HEK293 (cell line): ENCODE results near the gene USP6NL.

Source experiments
- CTCF ChIA-PET: fragments of 350-600 bp; formaldehyde crosslinking; extraction: SDS; loops from one replicate; lab custom pipeline; 2021; ENCODE audit warnings: antibody characterized with exemption; lab: Yijun Ruan, JAX
- POLR2A ChIA-PET: fragments of 300-600 bp; formaldehyde crosslinking; extraction: SDS; loops from one replicate; lab custom pipeline; 2020; ENCODE audit warnings: antibody characterized with exemption, inconsistent platforms; lab: Yijun Ruan, JAX
- H3K27ac ChIP-seq: fragments of 200-500 bp; sonication (Bioruptor generic); 2 replicates; pipeline ENCODE4 v1.5.1; 2014; ENCODE audit warnings: low read depth, low read length, control low read depth, inconsistent platforms; ENCODE audit errors: extremely low read depth
- H3K36me3 ChIP-seq, 2 experiments: fragments of 200-500 bp in 1 of 2; sonication (Bioruptor generic) in 1 of 2; 1 replicate in 1 of 2; 2 replicates in 1 of 2; pipeline ENCODE4 v1.5.1; 2014 to 2017; ENCODE audit warnings: inconsistent platforms in 2 of 2, low read length in 2 of 2; ENCODE audit not compliant: control insufficient read depth in 2 of 2, insufficient read depth in 1 of 2
- H3K4me1 ChIP-seq: fragments of 200-500 bp; sonication (Bioruptor generic); 2 replicates; pipeline ENCODE4 v1.5.1; 2014; ENCODE audit warnings: mild to moderate bottlenecking, low read length, inconsistent platforms; ENCODE audit not compliant: control insufficient read depth, insufficient read depth
- H3K4me3 ChIP-seq: 2 replicates; pipeline ENCODE4 v1.5.1; 2011; ENCODE audit warnings: low read depth, mild to moderate bottlenecking, control low read depth, low read length, moderate library complexity
- H3K9me3 ChIP-seq: fragments of 200-500 bp; sonication (Bioruptor generic); 2 replicates; pipeline ENCODE4 v1.5.1; 2014; ENCODE audit warnings: low read depth, low read length, inconsistent platforms; ENCODE audit not compliant: control insufficient read depth, insufficient read depth
- GFI1B ChIP-seq: fragments of 450-650 bp; formaldehyde crosslinking; IDR thresholded peaks from 2 replicates; pipeline ENCODE4 v1.5.1; 2016; ENCODE audit warnings: missing biosample characterization, missing genetic modification characterization
- SP2 ChIP-seq: fragments of 450-650 bp; formaldehyde crosslinking; IDR thresholded peaks from 2 replicates; pipeline ENCODE4 v1.5.1; 2016; ENCODE audit warnings: missing biosample characterization, missing genetic modification characterization
- TRIM28 ChIP-seq: IDR thresholded peaks from 2 replicates; pipeline ENCODE4 v1.6.1; 2011; ENCODE audit warnings: low read length, control low read depth, borderline replicate concordance
- ZNF121 ChIP-seq: fragments of 450-650 bp; formaldehyde crosslinking; IDR thresholded peaks from 2 replicates; pipeline ENCODE4 v1.5.1; 2016; ENCODE audit warnings: missing biosample characterization, missing genetic modification characterization
- ZNF133 ChIP-seq: fragments of 450-650 bp; formaldehyde crosslinking; IDR thresholded peaks from 2 replicates; pipeline ENCODE4 v1.5.1; 2016; ENCODE audit warnings: missing biosample characterization, missing genetic modification characterization
- ZNF169 ChIP-seq: fragments of 450-650 bp; formaldehyde crosslinking; IDR thresholded peaks from 2 replicates; pipeline ENCODE4 v1.5.1; 2016; ENCODE audit warnings: missing biosample characterization, missing genetic modification characterization
- ZNF2 ChIP-seq: fragments of 450-650 bp; formaldehyde crosslinking; IDR thresholded peaks from 2 replicates; pipeline ENCODE4 v1.5.1; 2016; ENCODE audit warnings: missing biosample characterization, missing genetic modification characterization
- ZNF223 ChIP-seq: fragments of 450-650 bp; formaldehyde crosslinking; IDR thresholded peaks from 2 replicates; pipeline ENCODE4 v1.5.1; 2016; ENCODE audit warnings: missing biosample characterization, missing genetic modification characterization
- ZNF239 ChIP-seq: fragments of 450-650 bp; formaldehyde crosslinking; IDR thresholded peaks from 2 replicates; pipeline ENCODE4 v1.5.1; 2016; ENCODE audit warnings: missing biosample characterization, missing genetic modification characterization
- ZNF302 ChIP-seq: fragments of 450-650 bp; formaldehyde crosslinking; IDR thresholded peaks from 2 replicates; pipeline ENCODE4 v1.5.1; 2016; ENCODE audit warnings: missing biosample characterization, missing genetic modification characterization, low read depth
- ZNF324 ChIP-seq: fragments of 450-650 bp; formaldehyde crosslinking; IDR thresholded peaks from 2 replicates; pipeline ENCODE4 v1.5.1; 2016; ENCODE audit warnings: missing biosample characterization, missing genetic modification characterization
- ZNF335 ChIP-seq: fragments of 450-650 bp; formaldehyde crosslinking; conservative IDR thresholded peaks from 2 replicates; pipeline ENCODE4 v1.5.1; 2016; ENCODE audit warnings: missing biosample characterization, missing genetic modification characterization
- ZNF366 ChIP-seq: fragments of 450-650 bp; formaldehyde crosslinking; conservative IDR thresholded peaks from 2 replicates; pipeline ENCODE4 v1.5.1; 2016; ENCODE audit warnings: missing biosample characterization, missing genetic modification characterization
- ZNF391 ChIP-seq: fragments of 450-650 bp; formaldehyde crosslinking; IDR thresholded peaks from 2 replicates; pipeline ENCODE4 v1.5.1; 2016; ENCODE audit warnings: low read depth, missing biosample characterization, missing genetic modification characterization, borderline replicate concordance
- ZNF521 ChIP-seq: fragments of 450-650 bp; formaldehyde crosslinking; IDR thresholded peaks from 2 replicates; pipeline ENCODE4 v1.5.1; 2017; ENCODE audit warnings: missing biosample characterization, mild to moderate bottlenecking, missing genetic modification characterization
- ZNF560 ChIP-seq: fragments of 450-650 bp; formaldehyde crosslinking; IDR thresholded peaks from 2 replicates; pipeline ENCODE4 v1.5.1; 2017; ENCODE audit warnings: missing biosample characterization, missing genetic modification characterization, borderline replicate concordance
- ZNF664 ChIP-seq: fragments of 450-650 bp; formaldehyde crosslinking; IDR thresholded peaks from 2 replicates; pipeline ENCODE4 v1.5.1; 2016; ENCODE audit warnings: missing biosample characterization, missing genetic modification characterization
- ZNF837 ChIP-seq: fragments of 450-650 bp; formaldehyde crosslinking; IDR thresholded peaks from 2 replicates; pipeline ENCODE4 v1.5.1; 2016; ENCODE audit warnings: missing biosample characterization, missing genetic modification characterization
- TF ChIP-seq, protein P1 (sequence below): fragments of 450-650 bp; formaldehyde crosslinking; IDR thresholded peaks from 2 replicates; pipeline ENCODE4 v1.5.1; 2017; ENCODE audit warnings: missing biosample characterization, missing genetic modification characterization
- TF ChIP-seq, protein P2 (sequence below): fragments of 450-650 bp; formaldehyde crosslinking; conservative IDR thresholded peaks from 2 replicates; pipeline ENCODE4 v1.5.1; 2016; ENCODE audit warnings: low read depth, missing biosample characterization, missing genetic modification characterization
- TF ChIP-seq, protein P3 (sequence below): fragments of 450-650 bp; formaldehyde crosslinking; IDR thresholded peaks from 2 replicates; pipeline ENCODE4 v1.5.1; 2016; ENCODE audit warnings: missing biosample characterization, missing genetic modification characterization
- TF ChIP-seq, protein P4 (sequence below): fragments of 450-650 bp; formaldehyde crosslinking; IDR thresholded peaks from 2 replicates; pipeline ENCODE4 v1.5.1; 2016; ENCODE audit warnings: missing biosample characterization, missing genetic modification characterization
- TF ChIP-seq, protein P5 (sequence below): fragments of 450-650 bp; formaldehyde crosslinking; IDR thresholded peaks from 2 replicates; pipeline ENCODE4 v1.5.1; 2016; ENCODE audit warnings: missing biosample characterization, missing genetic modification characterization
- TF ChIP-seq, protein P6 (sequence below): fragments of 450-650 bp; formaldehyde crosslinking; IDR thresholded peaks from 2 replicates; pipeline ENCODE4 v1.5.1; 2016; ENCODE audit warnings: missing biosample characterization, missing genetic modification characterization

USP6NL gene

DNA sequence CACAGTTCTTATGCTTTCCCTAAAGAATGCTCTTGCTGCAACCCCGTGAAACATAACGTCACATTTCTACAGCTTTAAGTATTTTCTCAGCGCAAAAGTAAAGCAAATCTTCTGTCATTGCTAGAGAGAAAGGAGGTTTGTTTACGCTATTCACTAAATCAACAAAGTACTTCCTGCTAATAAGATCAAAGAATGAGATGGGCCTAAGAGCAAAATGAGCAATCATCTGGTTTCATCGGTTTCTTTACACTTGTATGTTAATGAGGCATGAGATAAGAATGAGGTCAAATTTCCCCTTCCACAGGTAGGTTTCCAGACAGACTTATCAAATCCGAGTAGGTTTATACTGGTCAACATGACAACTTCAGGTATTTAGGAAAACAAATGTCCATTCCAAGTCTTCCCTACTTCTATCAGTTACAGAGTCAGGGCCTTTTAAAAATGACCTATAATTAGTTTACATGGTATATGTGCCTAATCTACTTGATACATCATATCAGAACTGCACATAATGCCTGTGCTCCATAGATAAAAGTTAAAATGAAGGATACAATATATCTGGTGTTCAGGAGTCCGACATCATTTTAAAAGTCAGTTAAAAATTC is 8.4 kb downstream of the USP6NL start (continued):
- TF ChIP-seq, protein P1, sequence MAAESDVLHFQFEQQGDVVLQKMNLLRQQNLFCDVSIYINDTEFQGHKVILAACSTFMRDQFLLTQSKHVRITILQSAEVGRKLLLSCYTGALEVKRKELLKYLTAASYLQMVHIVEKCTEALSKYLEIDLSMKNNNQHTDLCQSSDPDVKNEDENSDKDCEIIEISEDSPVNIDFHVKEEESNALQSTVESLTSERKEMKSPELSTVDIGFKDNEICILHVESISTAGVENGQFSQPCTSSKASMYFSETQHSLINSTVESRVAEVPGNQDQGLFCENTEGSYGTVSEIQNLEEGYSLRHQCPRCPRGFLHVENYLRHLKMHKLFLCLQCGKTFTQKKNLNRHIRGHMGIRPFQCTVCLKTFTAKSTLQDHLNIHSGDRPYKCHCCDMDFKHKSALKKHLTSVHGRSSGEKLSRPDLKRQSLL (tag by site-specific recombination), result no peak
- TF ChIP-seq GFI1B (tag by site-specific recombination) (peak; percentile 80), ZNF335 (no peak), ZNF664 (tag by site-specific recombination) (peak; percentile 31; the same call in 1 of the 2 replicates), ZNF366 (tag by site-specific recombination) (peak; percentile 96), SP2 (peak; percentile 38), ZNF302 (tag by site-specific recombination) (no peak), ZNF2 (peak; percentile 66; the same call in 1 of the 2 replicates), TRIM28 (peak; percentile 80; the same call in 1 of the 2 replicates), ZNF560 (tag by site-specific recombination) (no peak)
- TF ChIP-seq, protein P2, sequence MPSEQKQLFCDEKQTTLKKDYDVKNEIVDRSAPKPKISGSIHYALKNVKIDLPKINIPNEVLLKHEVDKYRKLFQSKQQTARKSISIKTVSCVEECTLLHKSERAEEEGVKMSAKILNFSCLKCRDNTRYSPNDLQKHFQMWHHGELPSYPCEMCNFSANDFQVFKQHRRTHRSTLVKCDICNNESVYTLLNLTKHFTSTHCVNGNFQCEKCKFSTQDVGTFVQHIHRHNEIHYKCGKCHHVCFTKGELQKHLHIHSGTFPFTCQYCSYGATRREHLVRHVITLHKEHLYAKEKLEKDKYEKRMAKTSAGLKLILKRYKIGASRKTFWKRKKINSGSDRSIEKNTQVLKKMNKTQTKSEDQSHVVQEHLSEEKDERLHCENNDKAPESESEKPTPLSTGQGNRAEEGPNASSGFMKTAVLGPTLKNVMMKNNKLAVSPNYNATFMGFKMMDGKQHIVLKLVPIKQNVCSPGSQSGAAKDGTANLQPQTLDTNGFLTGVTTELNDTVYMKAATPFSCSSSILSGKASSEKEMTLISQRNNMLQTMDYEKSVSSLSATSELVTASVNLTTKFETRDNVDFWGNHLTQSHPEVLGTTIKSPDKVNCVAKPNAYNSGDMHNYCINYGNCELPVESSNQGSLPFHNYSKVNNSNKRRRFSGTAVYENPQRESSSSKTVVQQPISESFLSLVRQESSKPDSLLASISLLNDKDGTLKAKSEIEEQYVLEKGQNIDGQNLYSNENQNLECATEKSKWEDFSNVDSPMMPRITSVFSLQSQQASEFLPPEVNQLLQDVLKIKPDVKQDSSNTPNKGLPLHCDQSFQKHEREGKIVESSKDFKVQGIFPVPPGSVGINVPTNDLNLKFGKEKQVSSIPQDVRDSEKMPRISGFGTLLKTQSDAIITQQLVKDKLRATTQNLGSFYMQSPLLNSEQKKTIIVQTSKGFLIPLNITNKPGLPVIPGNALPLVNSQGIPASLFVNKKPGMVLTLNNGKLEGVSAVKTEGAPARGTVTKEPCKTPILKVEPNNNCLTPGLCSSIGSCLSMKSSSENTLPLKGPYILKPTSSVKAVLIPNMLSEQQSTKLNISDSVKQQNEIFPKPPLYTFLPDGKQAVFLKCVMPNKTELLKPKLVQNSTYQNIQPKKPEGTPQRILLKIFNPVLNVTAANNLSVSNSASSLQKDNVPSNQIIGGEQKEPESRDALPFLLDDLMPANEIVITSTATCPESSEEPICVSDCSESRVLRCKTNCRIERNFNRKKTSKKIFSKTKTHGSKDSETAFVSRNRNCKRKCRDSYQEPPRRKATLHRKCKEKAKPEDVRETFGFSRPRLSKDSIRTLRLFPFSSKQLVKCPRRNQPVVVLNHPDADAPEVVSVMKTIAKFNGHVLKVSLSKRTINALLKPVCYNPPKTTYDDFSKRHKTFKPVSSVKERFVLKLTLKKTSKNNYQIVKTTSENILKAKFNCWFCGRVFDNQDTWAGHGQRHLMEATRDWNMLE (tag by site-specific recombination), result no peak
- TF ChIP-seq, protein P3, sequence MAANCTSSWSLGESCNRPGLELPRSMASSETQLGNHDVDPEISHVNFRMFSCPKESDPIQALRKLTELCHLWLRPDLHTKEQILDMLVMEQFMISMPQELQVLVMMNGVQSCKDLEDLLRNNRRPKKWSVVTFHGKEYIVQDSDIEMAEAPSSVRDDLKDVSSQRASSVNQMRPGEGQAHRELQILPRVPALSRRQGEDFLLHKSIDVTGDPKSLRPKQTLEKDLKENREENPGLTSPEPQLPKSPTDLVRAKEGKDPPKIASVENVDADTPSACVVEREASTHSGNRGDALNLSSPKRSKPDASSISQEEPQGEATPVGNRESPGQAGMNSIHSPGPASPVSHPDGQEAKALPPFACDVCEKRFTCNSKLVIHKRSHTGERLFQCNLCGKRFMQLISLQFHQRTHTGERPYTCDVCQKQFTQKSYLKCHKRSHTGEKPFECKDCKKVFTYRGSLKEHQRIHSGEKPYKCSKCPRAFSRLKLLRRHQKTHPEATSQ (tag by site-specific recombination), result no peak
- TF ChIP-seq, protein P4, sequence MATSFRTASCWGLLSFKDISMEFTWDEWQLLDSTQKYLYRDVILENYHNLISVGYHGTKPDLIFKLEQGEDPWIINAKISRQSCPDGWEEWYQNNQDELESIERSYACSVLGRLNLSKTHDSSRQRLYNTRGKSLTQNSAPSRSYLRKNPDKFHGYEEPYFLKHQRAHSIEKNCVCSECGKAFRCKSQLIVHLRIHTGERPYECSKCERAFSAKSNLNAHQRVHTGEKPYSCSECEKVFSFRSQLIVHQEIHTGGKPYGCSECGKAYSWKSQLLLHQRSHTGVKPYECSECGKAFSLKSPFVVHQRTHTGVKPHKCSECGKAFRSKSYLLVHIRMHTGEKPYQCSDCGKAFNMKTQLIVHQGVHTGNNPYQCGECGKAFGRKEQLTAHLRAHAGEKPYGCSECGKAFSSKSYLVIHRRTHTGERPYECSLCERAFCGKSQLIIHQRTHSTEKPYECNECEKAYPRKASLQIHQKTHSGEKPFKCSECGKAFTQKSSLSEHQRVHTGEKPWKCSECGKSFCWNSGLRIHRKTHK (tag by site-specific recombination), result no peak
- TF ChIP-seq, protein P5, sequence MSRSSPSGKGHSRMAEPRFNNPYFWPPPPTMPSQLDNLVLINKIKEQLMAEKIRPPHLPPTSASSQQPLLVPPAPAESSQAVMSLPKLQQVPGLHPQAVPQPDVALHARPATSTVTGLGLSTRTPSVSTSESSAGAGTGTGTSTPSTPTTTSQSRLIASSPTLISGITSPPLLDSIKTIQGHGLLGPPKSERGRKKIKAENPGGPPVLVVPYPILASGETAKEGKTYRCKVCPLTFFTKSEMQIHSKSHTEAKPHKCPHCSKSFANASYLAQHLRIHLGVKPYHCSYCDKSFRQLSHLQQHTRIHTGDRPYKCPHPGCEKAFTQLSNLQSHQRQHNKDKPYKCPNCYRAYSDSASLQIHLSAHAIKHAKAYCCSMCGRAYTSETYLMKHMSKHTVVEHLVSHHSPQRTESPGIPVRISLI (tag by site-specific recombination), result peak; percentile 90

DNA sequence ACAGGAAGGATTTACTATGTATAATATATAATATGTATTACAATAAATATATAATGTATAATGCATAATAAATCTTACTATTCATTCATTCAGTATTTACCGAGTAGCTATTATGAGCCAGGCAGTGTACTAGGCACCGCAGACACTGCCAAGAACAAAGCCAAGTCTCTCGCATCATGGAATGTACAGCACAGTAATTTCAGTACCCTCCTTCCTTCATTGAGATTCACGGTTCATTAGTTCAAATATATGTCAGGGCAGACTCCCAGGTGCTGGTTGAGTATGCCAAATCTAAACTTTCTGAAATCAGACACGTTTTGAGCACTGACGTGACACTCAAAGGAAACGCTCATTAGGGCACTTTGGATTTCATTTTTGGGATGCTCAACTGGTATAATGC is 9.1 kb downstream of the USP6NL start:
- Histone ChIP-seq H3K27ac (peak overlapping the region; percentile 32; the same call in 1 of the 2 replicates), H3K9me3 (no peaks in the 10 kb centered on the region)
- TF ChIP-seq, protein P6, sequence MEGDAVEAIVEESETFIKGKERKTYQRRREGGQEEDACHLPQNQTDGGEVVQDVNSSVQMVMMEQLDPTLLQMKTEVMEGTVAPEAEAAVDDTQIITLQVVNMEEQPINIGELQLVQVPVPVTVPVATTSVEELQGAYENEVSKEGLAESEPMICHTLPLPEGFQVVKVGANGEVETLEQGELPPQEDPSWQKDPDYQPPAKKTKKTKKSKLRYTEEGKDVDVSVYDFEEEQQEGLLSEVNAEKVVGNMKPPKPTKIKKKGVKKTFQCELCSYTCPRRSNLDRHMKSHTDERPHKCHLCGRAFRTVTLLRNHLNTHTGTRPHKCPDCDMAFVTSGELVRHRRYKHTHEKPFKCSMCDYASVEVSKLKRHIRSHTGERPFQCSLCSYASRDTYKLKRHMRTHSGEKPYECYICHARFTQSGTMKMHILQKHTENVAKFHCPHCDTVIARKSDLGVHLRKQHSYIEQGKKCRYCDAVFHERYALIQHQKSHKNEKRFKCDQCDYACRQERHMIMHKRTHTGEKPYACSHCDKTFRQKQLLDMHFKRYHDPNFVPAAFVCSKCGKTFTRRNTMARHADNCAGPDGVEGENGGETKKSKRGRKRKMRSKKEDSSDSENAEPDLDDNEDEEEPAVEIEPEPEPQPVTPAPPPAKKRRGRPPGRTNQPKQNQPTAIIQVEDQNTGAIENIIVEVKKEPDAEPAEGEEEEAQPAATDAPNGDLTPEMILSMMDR, result no peak
- TF ChIP-seq ZNF223 (tag by site-specific recombination) (no peak), ZNF521 (tag by site-specific recombination) (no peak), ZNF239 (tag by site-specific recombination) (no peak), ZNF133 (no peak), ZNF324 (no peak), ZNF391 (tag by site-specific recombination) (no peak), ZNF169 (tag by site-specific recombination) (no peak), GFI1B (tag by site-specific recombination) (no peak), ZNF121 (tag by site-specific recombination) (no peak), ZNF837 (tag by site-specific recombination) (no peak)
- TF ChIP-seq, all 188 proteins: peak for 0
- Histone ChIP-seq H3K4me3 (no peak overlapping the region), H3K4me1 (peaks cover 24% of the 10 kb centered on the region), H3K36me3 (no peaks in the 10 kb centered on the region)
- CTCF ChIA-PET, result no interaction called here
- POLR2A ChIA-PET, result interaction anchor here (0.9 kb wide), 1 partner anchor 9 kb away, joined by 5 read pairs; the partner anchor contains the start of gene USP6NL
